Ishikawa (cell line): ENCODE results near the gene RTF1.

Experiments used
- CEBPB ChIP-seq: IDR thresholded peaks from 2 replicates; pipeline ENCODE4 v1.6.1; 2012
- CREB1 ChIP-seq: IDR thresholded peaks from 2 replicates; pipeline ENCODE4 v1.6.1; 2012; ENCODE audit warnings: low read depth
- EGR1 ChIP-seq: IDR thresholded peaks from 2 replicates; pipeline ENCODE4 v1.6.1; 2012
- EP300 ChIP-seq: IDR thresholded peaks from 2 replicates; pipeline ENCODE4 v1.6.1; 2012; ENCODE audit warnings: borderline replicate concordance
- FOXM1 ChIP-seq: IDR thresholded peaks from 2 replicates; pipeline ENCODE4 v1.6.1; 2012; ENCODE audit warnings: low read depth, borderline replicate concordance
- NFIC ChIP-seq: IDR thresholded peaks from 2 replicates; pipeline ENCODE4 v1.6.1; 2012
- RAD21 ChIP-seq: IDR thresholded peaks from 2 replicates; pipeline ENCODE4 v1.6.1; 2012; ENCODE audit warnings: low read depth
- REST ChIP-seq: IDR thresholded peaks from 2 replicates; pipeline ENCODE4 v1.6.1; 2012; ENCODE audit warnings: low read depth, mild to moderate bottlenecking
- TAF1 ChIP-seq: IDR thresholded peaks from 2 replicates; pipeline ENCODE4 v1.6.1; 2012; ENCODE audit warnings: low read depth, mild to moderate bottlenecking
- TCF12 ChIP-seq: IDR thresholded peaks from 2 replicates; pipeline ENCODE4 v1.6.1; 2012; ENCODE audit warnings: low read depth
- TEAD4 ChIP-seq: IDR thresholded peaks from 2 replicates; pipeline ENCODE4 v1.6.1; 2012
- YY1 ChIP-seq: IDR thresholded peaks from 2 replicates; pipeline ENCODE4 v1.6.1; 2012; ENCODE audit warnings: low read depth
- ZBTB7A ChIP-seq: IDR thresholded peaks from 2 replicates; pipeline ENCODE4 v1.6.1; 2012; ENCODE audit warnings: low read depth
- TF ChIP-seq, protein P1 (sequence below): IDR thresholded peaks from 2 replicates; pipeline ENCODE4 v1.6.1; 2012
- TF ChIP-seq, protein P2 (sequence below): IDR thresholded peaks from 2 replicates; pipeline ENCODE4 v1.6.1; 2012

Gene RTF1

GRCh38 chr15:41530363-41530956, 113.6 kb downstream of the RTF1 start:
- TF ChIP-seq TCF12 = no peak
- no peak for TF ChIP-seq REST
- TF ChIP-seq, protein P1, sequence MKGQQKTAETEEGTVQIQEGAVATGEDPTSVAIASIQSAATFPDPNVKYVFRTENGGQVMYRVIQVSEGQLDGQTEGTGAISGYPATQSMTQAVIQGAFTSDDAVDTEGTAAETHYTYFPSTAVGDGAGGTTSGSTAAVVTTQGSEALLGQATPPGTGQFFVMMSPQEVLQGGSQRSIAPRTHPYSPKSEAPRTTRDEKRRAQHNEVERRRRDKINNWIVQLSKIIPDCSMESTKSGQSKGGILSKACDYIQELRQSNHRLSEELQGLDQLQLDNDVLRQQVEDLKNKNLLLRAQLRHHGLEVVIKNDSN = no peak
- no peak for TF ChIP-seq NFIC
- TF ChIP-seq ZBTB7A = no peak
- TF ChIP-seq, protein P2, sequence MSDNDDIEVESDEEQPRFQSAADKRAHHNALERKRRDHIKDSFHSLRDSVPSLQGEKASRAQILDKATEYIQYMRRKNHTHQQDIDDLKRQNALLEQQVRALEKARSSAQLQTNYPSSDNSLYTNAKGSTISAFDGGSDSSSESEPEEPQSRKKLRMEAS = no peak
- no peak for TF ChIP-seq YY1
- TF ChIP-seq EGR1 = no peak
- no peak for TF ChIP-seq TEAD4
- no peak for TF ChIP-seq TAF1
- no peak for TF ChIP-seq FOXM1
- no peak for TF ChIP-seq RAD21
- TF ChIP-seq EP300 = no peak
- TF ChIP-seq CEBPB = no peak
- no peak for TF ChIP-seq CREB1
